ENCODE data around the gene AK1. TPM values are rescaled to one million over a fixed set of nuclear protein-coding genes. Genes with fewer than 3 reads are reported as not detected.

Gene AK1
- polyA plus RNA-seq, 1 of the 3 experiments (the other 2 are of a cell fraction): 125 TPM

- TF ChIP-seq MAX (IDR thresholded peaks at IDR 0.05; ENCODE audit: low read depth) (no peak), NFIC (IDR thresholded peaks at IDR 0.05; ENCODE audit: borderline replicate concordance) (no peak)
- H2AFZ ChIP-seq (ENCODE audit: low read depth): no peak overlapping the region
- no peak overlapping the region for H3K9ac ChIP-seq
- H3K9me2 ChIP-seq: no peaks in the 10 kb centered on the region
- no peaks in the 10 kb centered on the region for H3K27me3 ChIP-seq (ENCODE audit: insufficient read depth)
- peaks cover 45% of the 10 kb centered on the region for H3K79me2 ChIP-seq (ENCODE audit: insufficient read depth)
- H3K4me3 ChIP-seq (ENCODE audit: low read depth in 2 of 2, low read length in 1 of 2): no peak overlapping the region
- H3K4me1 ChIP-seq (ENCODE audit: control insufficient read depth in 1 of 2, insufficient read depth in 2 of 2, low read depth in 1 of 2, low read length in 1 of 2): peaks cover 5 to 10% of the 10 kb centered on the region in 2 experiments; a peak in 2 of 4 replicates
- no peak overlapping the region for H3K27ac ChIP-seq (ENCODE audit: low read depth in 2 of 2, low read length in 1 of 2)
- peaks cover 7 to 17% of the 10 kb centered on the region in 2 experiments for H3K36me3 ChIP-seq (replicated peaks in 1 of 2; ENCODE audit: control insufficient read depth in 1 of 2, insufficient read depth in 2 of 2, low read length in 1 of 2)
- H3K4me2 ChIP-seq: no peak overlapping the region
- no peaks in the 10 kb centered on the region for H4K20me1 ChIP-seq (ENCODE audit: insufficient read depth)
- H3F3A ChIP-seq (replicated peaks; ENCODE audit: insufficient read depth): peaks cover 4% of the 10 kb centered on the region
- ChIA-PET CTCF (interaction anchor here (1.1 to 3.8 kb wide), 2 partner anchors 16 to 25 kb away, joined by 3 to 16 read pairs; no protein-coding TSS in a partner anchor), POLR2A (no interaction called here)
- DNase-seq: no peak
- H3K9me3 ChIP-seq: peaks cover 6% of the 10 kb centered on the region; the same call in 1 of the 2 replicates
- WGBS (ENCODE audit: low lambda C conversion rate): 85% methylated on average over 13 of the region's 16 CpGs
These were observed 32.6 kb downstream of the AK1 start for GRCh38 chr9:127844821-127845359.

DNA sequence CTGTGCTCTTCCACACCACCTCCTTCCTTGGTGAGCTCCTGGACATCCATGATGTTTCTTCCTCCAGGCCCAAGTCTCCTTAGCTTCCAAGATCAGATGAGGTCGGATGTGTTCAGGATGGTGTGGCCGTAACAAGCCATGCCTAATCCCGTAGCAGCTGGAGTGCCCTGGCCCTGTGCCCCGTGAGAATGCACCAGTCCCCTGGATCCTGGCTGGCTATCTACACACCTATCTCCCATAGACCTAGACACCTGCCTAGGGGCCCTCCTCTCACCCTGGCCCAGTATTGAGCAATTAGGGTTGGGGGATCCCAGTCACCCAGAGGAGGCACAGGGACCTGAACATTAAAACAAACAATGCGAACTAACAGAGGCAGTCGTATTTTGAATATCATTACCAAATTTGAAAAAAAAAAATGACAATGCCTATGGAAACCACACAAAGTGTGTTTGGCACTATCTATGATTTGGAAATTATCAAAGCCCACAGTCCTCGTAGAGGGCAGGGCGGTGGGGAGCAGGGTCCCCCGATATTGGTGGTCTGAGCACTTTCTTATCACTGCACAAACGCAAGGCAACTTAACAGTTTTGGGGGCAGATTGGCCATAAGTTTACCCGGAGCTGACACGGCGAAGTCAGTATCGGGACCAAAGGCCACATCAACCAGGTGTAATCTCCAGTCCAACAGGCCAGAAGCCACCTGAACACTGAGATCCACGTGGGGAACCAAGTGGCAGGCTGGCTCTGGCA, 36.2 kb downstream of the AK1 start:
- CTCF ChIA-PET: interaction anchor here (1.4 to 2.0 kb wide), 2 partner anchors 29 kb away, joined by 3 to 5 read pairs; no protein-coding TSS in a partner anchor
- Histone ChIP-seq H3K9ac (no peak overlapping the region), H4K20me1 (ENCODE audit: insufficient read depth) (no peaks in the 10 kb centered on the region), H3K9me3 (no peaks in the 10 kb centered on the region), H3K4me2 (no peak overlapping the region), H3K27ac (ENCODE audit: low read depth in 2 of 2, low read length in 1 of 2) (no peak overlapping the region), H3K36me3 (replicated peaks in 1 of 2; ENCODE audit: control insufficient read depth in 1 of 2, insufficient read depth in 2 of 2, low read length in 1 of 2) (peaks cover 4 to 7% of the 10 kb centered on the region in 2 experiments), H2AFZ (ENCODE audit: low read depth) (no peak overlapping the region), H3F3A (replicated peaks; ENCODE audit: insufficient read depth) (peaks cover 27% of the 10 kb centered on the region), H3K9me2 (no peaks in the 10 kb centered on the region), H3K79me2 (ENCODE audit: insufficient read depth) (peaks cover 27% of the 10 kb centered on the region; the same call in 1 of the 2 replicates), H3K4me1 (ENCODE audit: control insufficient read depth in 1 of 2, insufficient read depth in 2 of 2, low read depth in 1 of 2, low read length in 1 of 2) (peaks cover 2 to 25% of the 10 kb centered on the region in 2 experiments; a peak in 3 of 4 replicates), H3K27me3 (ENCODE audit: insufficient read depth) (no peaks in the 10 kb centered on the region), H3K4me3 (ENCODE audit: low read depth in 2 of 2, low read length in 1 of 2) (no peak overlapping the region)
- POLR2A ChIA-PET: no interaction called here
- 94% methylated on average over 15 of the region's 15 CpGs for WGBS (ENCODE audit: low lambda C conversion rate)
- no peak for DNase-seq
- no peak for TF ChIP-seq FOXM1 (IDR thresholded peaks at IDR 0.05; ENCODE audit: low read depth)
- no peak for TF ChIP-seq PBX3 (IDR thresholded peaks at IDR 0.05)
- TF ChIP-seq MEF2A (IDR thresholded peaks at IDR 0.05; ENCODE audit: borderline replicate concordance, low read depth): no peak
- no peak for TF ChIP-seq TCF12 (IDR thresholded peaks at IDR 0.05)
- TF ChIP-seq RAD21 (IDR thresholded peaks at IDR 0.05; ENCODE audit: low read length): no peak
- no peak for TF ChIP-seq TAF1 (IDR thresholded peaks at IDR 0.05; ENCODE audit: borderline replicate concordance, low read depth, low read length)
- no peak for TF ChIP-seq FOSL2 (IDR thresholded peaks at IDR 0.05; ENCODE audit: borderline replicate concordance, low read depth)
- TF ChIP-seq CHD2 (IDR thresholded peaks at IDR 0.05; ENCODE audit: low read length, partially characterized antibody): no peak
- no peak for TF ChIP-seq ELF1 (IDR thresholded peaks at IDR 0.05)
- TF ChIP-seq, protein P1, sequence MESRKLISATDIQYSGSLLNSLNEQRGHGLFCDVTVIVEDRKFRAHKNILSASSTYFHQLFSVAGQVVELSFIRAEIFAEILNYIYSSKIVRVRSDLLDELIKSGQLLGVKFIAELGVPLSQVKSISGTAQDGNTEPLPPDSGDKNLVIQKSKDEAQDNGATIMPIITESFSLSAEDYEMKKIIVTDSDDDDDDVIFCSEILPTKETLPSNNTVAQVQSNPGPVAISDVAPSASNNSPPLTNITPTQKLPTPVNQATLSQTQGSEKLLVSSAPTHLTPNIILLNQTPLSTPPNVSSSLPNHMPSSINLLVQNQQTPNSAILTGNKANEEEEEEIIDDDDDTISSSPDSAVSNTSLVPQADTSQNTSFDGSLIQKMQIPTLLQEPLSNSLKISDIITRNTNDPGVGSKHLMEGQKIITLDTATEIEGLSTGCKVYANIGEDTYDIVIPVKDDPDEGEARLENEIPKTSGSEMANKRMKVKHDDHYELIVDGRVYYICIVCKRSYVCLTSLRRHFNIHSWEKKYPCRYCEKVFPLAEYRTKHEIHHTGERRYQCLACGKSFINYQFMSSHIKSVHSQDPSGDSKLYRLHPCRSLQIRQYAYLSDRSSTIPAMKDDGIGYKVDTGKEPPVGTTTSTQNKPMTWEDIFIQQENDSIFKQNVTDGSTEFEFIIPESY (IDR thresholded peaks at IDR 0.05; ENCODE audit: borderline replicate concordance, low read depth): no peak
- TF ChIP-seq EZH2phosphoT487 (IDR thresholded peaks at IDR 0.05; ENCODE audit: borderline replicate concordance, low read depth): no peak
- TF ChIP-seq YY1 (IDR thresholded peaks at IDR 0.05; ENCODE audit: low read depth): no peak
- TF ChIP-seq SIN3A (IDR thresholded peaks at IDR 0.05; ENCODE audit: borderline replicate concordance, low read depth, low read length): no peak
- no peak for TF ChIP-seq RXRA (IDR thresholded peaks at IDR 0.05; ENCODE audit: borderline replicate concordance, low read depth)
- no peak for TF ChIP-seq POLR2AphosphoS5 (IDR thresholded peaks at IDR 0.05; ENCODE audit: low read depth, low read length)
- TF ChIP-seq SMC3 (IDR thresholded peaks at IDR 0.05; ENCODE audit: low read depth, low read length): no peak
- TF ChIP-seq, protein P2, sequence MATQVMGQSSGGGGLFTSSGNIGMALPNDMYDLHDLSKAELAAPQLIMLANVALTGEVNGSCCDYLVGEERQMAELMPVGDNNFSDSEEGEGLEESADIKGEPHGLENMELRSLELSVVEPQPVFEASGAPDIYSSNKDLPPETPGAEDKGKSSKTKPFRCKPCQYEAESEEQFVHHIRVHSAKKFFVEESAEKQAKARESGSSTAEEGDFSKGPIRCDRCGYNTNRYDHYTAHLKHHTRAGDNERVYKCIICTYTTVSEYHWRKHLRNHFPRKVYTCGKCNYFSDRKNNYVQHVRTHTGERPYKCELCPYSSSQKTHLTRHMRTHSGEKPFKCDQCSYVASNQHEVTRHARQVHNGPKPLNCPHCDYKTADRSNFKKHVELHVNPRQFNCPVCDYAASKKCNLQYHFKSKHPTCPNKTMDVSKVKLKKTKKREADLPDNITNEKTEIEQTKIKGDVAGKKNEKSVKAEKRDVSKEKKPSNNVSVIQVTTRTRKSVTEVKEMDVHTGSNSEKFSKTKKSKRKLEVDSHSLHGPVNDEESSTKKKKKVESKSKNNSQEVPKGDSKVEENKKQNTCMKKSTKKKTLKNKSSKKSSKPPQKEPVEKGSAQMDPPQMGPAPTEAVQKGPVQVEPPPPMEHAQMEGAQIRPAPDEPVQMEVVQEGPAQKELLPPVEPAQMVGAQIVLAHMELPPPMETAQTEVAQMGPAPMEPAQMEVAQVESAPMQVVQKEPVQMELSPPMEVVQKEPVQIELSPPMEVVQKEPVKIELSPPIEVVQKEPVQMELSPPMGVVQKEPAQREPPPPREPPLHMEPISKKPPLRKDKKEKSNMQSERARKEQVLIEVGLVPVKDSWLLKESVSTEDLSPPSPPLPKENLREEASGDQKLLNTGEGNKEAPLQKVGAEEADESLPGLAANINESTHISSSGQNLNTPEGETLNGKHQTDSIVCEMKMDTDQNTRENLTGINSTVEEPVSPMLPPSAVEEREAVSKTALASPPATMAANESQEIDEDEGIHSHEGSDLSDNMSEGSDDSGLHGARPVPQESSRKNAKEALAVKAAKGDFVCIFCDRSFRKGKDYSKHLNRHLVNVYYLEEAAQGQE (IDR thresholded peaks at IDR 0.05; ENCODE audit: low read depth, low read length): no peak
- no peak for TF ChIP-seq MAX (IDR thresholded peaks at IDR 0.05; ENCODE audit: low read depth)
- no peak for TF ChIP-seq TEAD4 (IDR thresholded peaks at IDR 0.05; ENCODE audit: borderline replicate concordance, insufficient read depth)
